Right lobe of liver (tissue), 6 donors: ENCODE results near the gene MRGPRX3. TPM values are rescaled to one million over a fixed set of nuclear protein-coding genes. Genes with fewer than 3 reads are reported as not detected.
"Not testable (repeated sequence)": the region's sequence is repeated elsewhere in the genome, so short reads cannot be mapped to it uniquely, and the experiment has no call there.

Source experiments
- ATAC-seq, 4 donors: fragments of 200-7000 bp; cut with Tn5 transposase; one replicate each; pipeline ENCODE4 v1.9.1; 2020; ENCODE audit warnings: mild to moderate bottlenecking in 4 of 4, moderate library complexity in 4 of 4
- DNase-seq, 3 donors: peaks; one replicate each; pipeline ENCODE4 v3.0.0-alpha.2; 2020
- H3K27ac ChIP-seq, 3 donors: fragments of 200-600 bp; one replicate each; pipeline ENCODE4 v1.8.0; 2022
- H3K27me3 ChIP-seq, 2 donors: fragments of 200-600 bp; one replicate each; pipeline ENCODE4 v1.8.0; 2022
- H3K36me3 ChIP-seq, 4 donors: fragments of 200-600 bp; sonication (generic) in 1 of 4; one replicate each; pipeline versions ENCODE4 v1.5.1 to v1.8.0; 2017 to 2022; ENCODE audit warnings: control low read depth in 1 of 4
- H3K4me1 ChIP-seq, 4 donors: fragments of 200-600 bp; sonication (generic) in 1 of 4; one replicate each; pipeline versions ENCODE4 v1.5.1 to v1.8.0; 2017 to 2022; ENCODE audit warnings: control low read depth in 1 of 4
- H3K4me3 ChIP-seq, 3 donors: fragments of 200-600 bp; one replicate each; pipeline ENCODE4 v1.8.0; 2022
- H3K9me3 ChIP-seq, 4 donors: fragments of 200-600 bp; sonication (generic) in 1 of 4; one replicate each; pipeline versions ENCODE4 v1.5.1 to v1.8.0; 2017 to 2022; ENCODE audit warnings: control low read depth in 1 of 4
- CTCF ChIP-seq, 4 donors: fragments of 200-600 bp in 3 of 4; fragments of 450-650 bp in 1 of 4; IDR thresholded peaks; one replicate each; pipeline versions ENCODE4 v1.5.1 to v1.8.0; 2016 to 2022; ENCODE audit warnings: antibody characterized with exemption in 4 of 4, mild to moderate bottlenecking in 2 of 4
- POLR2A ChIP-seq: fragments of 450-650 bp; IDR thresholded peaks from one replicate; pipeline ENCODE4 v1.6.1; 2017; ENCODE audit warnings: antibody characterized with exemption, mild to moderate bottlenecking
- WGBS: methylation state at CpG from one replicate; pipeline ENCODE4 v1.1.6; 2018; ENCODE audit warnings: low coverage, low lambda C conversion rate; ENCODE audit not compliant: insufficient coverage; ENCODE audit errors: missing lambda C conversion rate; 5-methylcytosine and 5-hydroxymethylcytosine counted together
- intact Hi-C, 2 donors: fragments of 100-400 bp; cut with DNase I; formaldehyde crosslinking; loops; one replicate each; pipeline versions ENCODE4 v1.11.2 to v1.14.1; 2022
- total RNA-seq, 6 experiments: library from RNA; depleted of rRNA in 2 of 6; stranded (reverse); fragments of >200 nt in 2 of 6; fragmentation: NEBNext Ultra II Directional in 3 of 6; extraction: Animal tissue kit (Norgen Biotek cat#: 25700) in 3 of 6; gene quantifications; one replicate each; pipeline versions ENCODE4 v1.1.0 to v1.2.4, GENCODE V29; 2016 to 2023
- donor health status: DM: no; HTN: yes; CAD: no.
- donor health status: DM: no; HTN: no; CAD: no.
- donor health status: DM: no; HTN: no; CAD: no.
- donor health status: DM: no; HTN: yes; CAD: no.
- donor health status: DM: no; HTN: yes; CAD: no.

The MRGPRX3 gene
- total RNA-seq, 6 experiments from 2014 or later: 0.16 TPM; not detected in 5

- TF ChIP-seq POLR2A: no peak
- no peak for TF ChIP-seq CTCF (IDR thresholded peaks at IDR 0.05)
- ATAC-seq (no peak), DNase-seq (no peak)
- no peaks in the 10 kb centered on the region for H3K9me3 ChIP-seq
- H3K27ac ChIP-seq: no peak overlapping the region
- intact Hi-C loops: no loop called here
- H3K4me3 ChIP-seq: no peak overlapping the region
- H3K4me1 ChIP-seq: peaks cover 0 to 9% (median 2%) of the 10 kb centered on the region in 4 donors
- no peaks in the 10 kb centered on the region for H3K27me3 ChIP-seq
- 41% methylated on average over 3 of the region's 3 CpGs for WGBS
- no peaks in the 10 kb centered on the region for H3K36me3 ChIP-seq
Observed at GRCh38 chr11:18108254-18108653, 24.1 kb upstream of the MRGPRX3 start.

- WGBS: 26% methylated on average over 2 of the region's 2 CpGs
- Histone ChIP-seq H3K36me3 (no peaks in the 10 kb centered on the region), H3K27me3 (no peaks in the 10 kb centered on the region), H3K27ac (no peak overlapping the region), H3K4me1 (no peaks in the 10 kb centered on the region), H3K9me3 (no peaks in the 10 kb centered on the region), H3K4me3 (no peak overlapping the region)
- intact Hi-C loops: no loop called here
- ATAC-seq: no peak
- TF ChIP-seq POLR2A: no peak
- TF ChIP-seq CTCF (IDR thresholded peaks at IDR 0.05): no peak
- no peak for DNase-seq
Observed at GRCh38 chr11:18111005-18111404, 21.4 kb upstream of the MRGPRX3 start.

- Histone ChIP-seq H3K4me3 (no peak overlapping the region), H3K4me1 (no peaks in the 10 kb centered on the region), H3K9me3 (no peaks in the 10 kb centered on the region), H3K36me3 (no peaks in the 10 kb centered on the region), H3K27ac (no peak overlapping the region), H3K27me3 (no peaks in the 10 kb centered on the region)
- WGBS: 0% methylated on average over 6 of the region's 9 CpGs
- TF ChIP-seq POLR2A (no peak), CTCF (IDR thresholded peaks at IDR 0.05) (peak; percentile 79 to 92 (median 90))
- DNase-seq (peak in 2 of 3 donors; percentile 43 to 70), ATAC-seq (peak; percentile 95 to 98 (median 95))
- intact Hi-C loops: loop anchor here in 1 of 2 donors (5.0 kb wide), 1 partner anchor 617 kb away; no protein-coding TSS in a partner anchor
Observed at GRCh38 chr11:18115360-18116127, 16.8 kb upstream of the MRGPRX3 start.

GRCh38 chr11:18121331-18121828 lies 11.0 kb upstream of the MRGPRX3 start:
- H3K9me3 ChIP-seq, H3K36me3 ChIP-seq, intact Hi-C loops, H3K27me3 ChIP-seq, H3K4me1 ChIP-seq, H3K27ac ChIP-seq, DNase-seq, ATAC-seq, H3K4me3 ChIP-seq: not testable (repeated sequence)
- WGBS: 51% methylated on average over 7 of the region's 20 CpGs

GRCh38 chr11:18131115-18131514 lies 1.3 kb upstream of the MRGPRX3 start:
- intact Hi-C loops, H3K27ac ChIP-seq, H3K27me3 ChIP-seq, H3K4me1 ChIP-seq, ATAC-seq, H3K36me3 ChIP-seq, H3K4me3 ChIP-seq, DNase-seq, H3K9me3 ChIP-seq: not testable (repeated sequence)
- WGBS: 70% methylated on average over 4 of the region's 4 CpGs
